Measurements from ENCODE around the gene NR1D1.

The NR1D1 gene

GRCh38 chr17:40089077-40089895, 11.1 kb downstream of the NR1D1 start:
- no peak overlapping the region for H4K8ac ChIP-seq (ENCODE audit: low read length)
- H2AK5ac ChIP-seq (ENCODE audit: low read length, severe bottlenecking) = no peak overlapping the region
- H3K4me3 ChIP-seq (ENCODE audit: insufficient read depth in 1 of 2, low read depth in 1 of 2, low read length in 2 of 2) = no peak overlapping the region
- H3K18ac ChIP-seq (ENCODE audit: low read depth in 1 of 2, low read length in 2 of 2) = no peak overlapping the region
- no peak overlapping the region for H2BK120ac ChIP-seq (ENCODE audit: low read depth, low read length)
- no peak overlapping the region for H3K27ac ChIP-seq (ENCODE audit: low read length, poor library complexity, severe bottlenecking)
- H3K9me3 ChIP-seq (ENCODE audit: control insufficient read depth, low read length) = no peaks in the 10 kb centered on the region
- no peak overlapping the region for H2BK15ac ChIP-seq (ENCODE audit: low read depth, poor library complexity, severe bottlenecking)
- no peak for DNase-seq
- H3K36me3 ChIP-seq (ENCODE audit: control insufficient read depth in 1 of 2, insufficient read depth in 2 of 2, low read depth in 1 of 2, low read length in 2 of 2) = peaks cover 68 to 95% of the 10 kb centered on the region in 2 experiments
- no peak overlapping the region for H3K23ac ChIP-seq (ENCODE audit: low read length in 2 of 2)
- H3K4me1 ChIP-seq (ENCODE audit: control insufficient read depth, insufficient read depth, low read depth, low read length) = peaks cover 6% of the 10 kb centered on the region
- H3K79me1 ChIP-seq (replicated peaks; ENCODE audit: low read length, poor library complexity, severe bottlenecking) = no peaks in the 10 kb centered on the region
- H2BK12ac ChIP-seq (ENCODE audit: low read length in 2 of 2) = no peak overlapping the region
- 91% methylated on average over 13 of the region's 26 CpGs for WGBS
- H3K14ac ChIP-seq (ENCODE audit: low read length in 2 of 2) = no peak overlapping the region
- no peak overlapping the region for H2AFZ ChIP-seq (ENCODE audit: low read depth, low read length)
- no peak overlapping the region for H4K91ac ChIP-seq (ENCODE audit: low read length)
- no peak overlapping the region for H3K4ac ChIP-seq (ENCODE audit: low read depth in 1 of 2, low read length in 2 of 2)
- H3K27me3 ChIP-seq (ENCODE audit: control insufficient read depth in 1 of 2, insufficient read depth in 1 of 2, low read length in 2 of 2) = no peaks in the 10 kb centered on the region
- H3K9ac ChIP-seq (ENCODE audit: low read length) = no peak overlapping the region
- H2BK5ac ChIP-seq (ENCODE audit: low read depth, low read length, poor library complexity, severe bottlenecking) = no peak overlapping the region
- H3K4me2 ChIP-seq (ENCODE audit: low read length, poor library complexity, severe bottlenecking) = no peak overlapping the region

GRCh38 chr17:40087903-40088718, 12.3 kb downstream of the NR1D1 start:
- peak overlapping the region in 1 of 2 experiments; percentile 18 for H2BK12ac ChIP-seq (ENCODE audit: low read length in 2 of 2)
- no peak overlapping the region for H3K4me3 ChIP-seq (ENCODE audit: insufficient read depth in 1 of 2, low read depth in 1 of 2, low read length in 2 of 2)
- H3K27me3 ChIP-seq (ENCODE audit: control insufficient read depth in 1 of 2, insufficient read depth in 1 of 2, low read length in 2 of 2) = no peaks in the 10 kb centered on the region
- H2AFZ ChIP-seq (ENCODE audit: low read depth, low read length) = no peak overlapping the region
- DNase-seq = no peak
- H2AK5ac ChIP-seq (ENCODE audit: low read length, severe bottlenecking) = no peak overlapping the region
- no peaks in the 10 kb centered on the region for H3K9me3 ChIP-seq (ENCODE audit: control insufficient read depth, low read length)
- no peak overlapping the region for H3K14ac ChIP-seq (ENCODE audit: low read length in 2 of 2)
- WGBS = 93% methylated on average over 28 of the region's 28 CpGs
- no peak overlapping the region for H3K4me2 ChIP-seq (ENCODE audit: low read length, poor library complexity, severe bottlenecking)
- H3K36me3 ChIP-seq (ENCODE audit: control insufficient read depth in 1 of 2, insufficient read depth in 2 of 2, low read depth in 1 of 2, low read length in 2 of 2) = peaks cover 66 to 94% of the 10 kb centered on the region in 2 experiments
- no peaks in the 10 kb centered on the region for H3K79me1 ChIP-seq (replicated peaks; ENCODE audit: low read length, poor library complexity, severe bottlenecking)
- H2BK120ac ChIP-seq (ENCODE audit: low read depth, low read length) = no peak overlapping the region
- no peak overlapping the region for H3K27ac ChIP-seq (ENCODE audit: low read length, poor library complexity, severe bottlenecking)
- H3K9ac ChIP-seq (ENCODE audit: low read length) = no peak overlapping the region
- H2BK15ac ChIP-seq (ENCODE audit: low read depth, poor library complexity, severe bottlenecking) = no peak overlapping the region
- H3K23ac ChIP-seq (ENCODE audit: low read length in 2 of 2) = no peak overlapping the region
- peaks cover 6% of the 10 kb centered on the region for H3K4me1 ChIP-seq (ENCODE audit: control insufficient read depth, insufficient read depth, low read depth, low read length)
- no peak overlapping the region for H3K4ac ChIP-seq (ENCODE audit: low read depth in 1 of 2, low read length in 2 of 2)
- H3K18ac ChIP-seq (ENCODE audit: low read depth in 1 of 2, low read length in 2 of 2) = no peak overlapping the region
- H4K8ac ChIP-seq (ENCODE audit: low read length) = peak overlapping the region; percentile 12
- H4K91ac ChIP-seq (ENCODE audit: low read length) = peak overlapping the region; percentile 1
- H2BK5ac ChIP-seq (ENCODE audit: low read depth, low read length, poor library complexity, severe bottlenecking) = no peak overlapping the region

GRCh38 chr17:40087049-40087794, 13.2 kb downstream of the NR1D1 start:
- H2BK12ac ChIP-seq (ENCODE audit: low read length in 2 of 2) = no peak overlapping the region
- no peak overlapping the region for H3K4me2 ChIP-seq (ENCODE audit: low read length, poor library complexity, severe bottlenecking)
- H3K27me3 ChIP-seq (ENCODE audit: control insufficient read depth in 1 of 2, insufficient read depth in 1 of 2, low read length in 2 of 2) = no peaks in the 10 kb centered on the region
- DNase-seq = no peak
- no peak overlapping the region for H3K23ac ChIP-seq (ENCODE audit: low read length in 2 of 2)
- 86% methylated on average over 6 of the region's 6 CpGs for WGBS
- H2BK15ac ChIP-seq (ENCODE audit: low read depth, poor library complexity, severe bottlenecking) = no peak overlapping the region
- H2AFZ ChIP-seq (ENCODE audit: low read depth, low read length) = no peak overlapping the region
- H4K91ac ChIP-seq (ENCODE audit: low read length) = peak overlapping the region; percentile 67
- H2AK5ac ChIP-seq (ENCODE audit: low read length, severe bottlenecking) = no peak overlapping the region
- H4K8ac ChIP-seq (ENCODE audit: low read length) = peak overlapping the region; percentile 42
- no peak overlapping the region for H3K27ac ChIP-seq (ENCODE audit: low read length, poor library complexity, severe bottlenecking)
- H3K36me3 ChIP-seq (ENCODE audit: control insufficient read depth in 1 of 2, insufficient read depth in 2 of 2, low read depth in 1 of 2, low read length in 2 of 2) = peaks cover 62 to 87% of the 10 kb centered on the region in 2 experiments
- no peak overlapping the region for H3K4ac ChIP-seq (ENCODE audit: low read depth in 1 of 2, low read length in 2 of 2)
- H3K9ac ChIP-seq (ENCODE audit: low read length) = no peak overlapping the region
- no peaks in the 10 kb centered on the region for H3K9me3 ChIP-seq (ENCODE audit: control insufficient read depth, low read length)
- H3K14ac ChIP-seq (ENCODE audit: low read length in 2 of 2) = no peak overlapping the region
- no peak overlapping the region for H3K18ac ChIP-seq (ENCODE audit: low read depth in 1 of 2, low read length in 2 of 2)
- no peak overlapping the region for H2BK120ac ChIP-seq (ENCODE audit: low read depth, low read length)
- H3K4me3 ChIP-seq (ENCODE audit: insufficient read depth in 1 of 2, low read depth in 1 of 2, low read length in 2 of 2) = no peak overlapping the region
- H3K4me1 ChIP-seq (ENCODE audit: control insufficient read depth, insufficient read depth, low read depth, low read length) = peaks cover 6% of the 10 kb centered on the region
- no peaks in the 10 kb centered on the region for H3K79me1 ChIP-seq (replicated peaks; ENCODE audit: low read length, poor library complexity, severe bottlenecking)
- no peak overlapping the region for H2BK5ac ChIP-seq (ENCODE audit: low read depth, low read length, poor library complexity, severe bottlenecking)

All from mesenchymal stem cell (in vitro differentiated cells and primary cell).